K562 treated with DMSO at 1 percent for 24 hours (cell line): ENCODE results near the gene FXR1. TPM values are rescaled to one million over a fixed set of nuclear protein-coding genes. Genes with fewer than 3 reads are reported as not detected.

Experiments used
- total RNA-seq: library from RNA; unstranded; fragments of 300-600 nt; gene quantifications from 2 replicates; pipeline ENCODE4 v1.2.3, GENCODE V29; 2022; ENCODE audit warnings: low read depth; ENCODE audit not compliant: insufficient read depth

The FXR1 gene
- total RNA-seq: 78.0 and 81.3 TPM in 2 replicates

DNA sequence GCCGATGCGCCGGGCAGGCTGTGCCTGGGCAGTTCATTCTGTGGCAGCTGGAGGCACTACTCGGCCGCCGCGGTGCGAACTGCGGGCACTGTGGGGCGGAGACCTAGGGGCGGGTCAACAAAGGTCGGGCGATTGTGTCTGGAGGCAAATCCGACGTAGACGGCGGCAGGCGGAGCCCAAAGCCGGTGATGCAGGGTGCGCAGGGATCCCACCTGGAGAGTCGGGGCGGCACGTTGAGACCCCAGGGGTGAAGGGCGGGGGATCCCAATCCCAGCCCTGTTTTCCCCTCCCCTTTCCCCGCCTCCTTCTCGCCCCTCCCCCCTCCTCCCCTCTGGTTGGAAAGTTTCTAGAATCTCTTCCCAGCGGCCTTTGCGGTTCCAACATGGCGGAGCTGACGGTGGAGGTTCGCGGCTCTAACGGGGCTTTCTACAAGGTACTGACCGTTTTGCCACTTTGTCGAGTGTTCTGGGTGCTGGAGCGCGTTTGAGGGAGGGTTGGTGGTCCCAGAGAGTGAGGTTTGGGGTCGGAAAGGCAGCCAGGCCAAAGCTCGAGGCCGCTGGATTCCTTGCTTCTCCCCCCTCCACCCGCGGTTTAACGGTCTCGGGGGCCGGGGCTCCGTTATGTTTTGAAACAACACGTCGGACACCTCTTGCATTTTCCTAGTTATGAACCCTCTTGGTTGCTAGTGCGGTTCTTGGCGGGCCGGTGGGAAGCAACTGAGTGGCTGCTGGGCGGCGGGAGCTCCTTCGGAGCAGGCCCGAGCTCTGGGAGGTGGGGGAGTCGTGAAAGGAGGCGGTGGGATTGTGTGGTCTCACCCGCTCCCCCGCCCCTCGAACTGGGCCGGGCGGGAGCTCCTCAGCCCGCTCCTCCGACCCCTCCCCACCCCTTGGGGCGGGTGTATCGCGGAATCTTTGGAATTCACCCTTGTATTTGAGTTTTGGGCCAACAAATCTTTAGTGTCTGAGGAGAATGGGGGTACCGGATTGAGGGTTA lies at the start of gene FXR1:
TSS of gene FXR1 (plus strand) at position 367 of the 993 bp plus-strand sequence. CDS start at position 383, 16 bp downstream.

DNA sequence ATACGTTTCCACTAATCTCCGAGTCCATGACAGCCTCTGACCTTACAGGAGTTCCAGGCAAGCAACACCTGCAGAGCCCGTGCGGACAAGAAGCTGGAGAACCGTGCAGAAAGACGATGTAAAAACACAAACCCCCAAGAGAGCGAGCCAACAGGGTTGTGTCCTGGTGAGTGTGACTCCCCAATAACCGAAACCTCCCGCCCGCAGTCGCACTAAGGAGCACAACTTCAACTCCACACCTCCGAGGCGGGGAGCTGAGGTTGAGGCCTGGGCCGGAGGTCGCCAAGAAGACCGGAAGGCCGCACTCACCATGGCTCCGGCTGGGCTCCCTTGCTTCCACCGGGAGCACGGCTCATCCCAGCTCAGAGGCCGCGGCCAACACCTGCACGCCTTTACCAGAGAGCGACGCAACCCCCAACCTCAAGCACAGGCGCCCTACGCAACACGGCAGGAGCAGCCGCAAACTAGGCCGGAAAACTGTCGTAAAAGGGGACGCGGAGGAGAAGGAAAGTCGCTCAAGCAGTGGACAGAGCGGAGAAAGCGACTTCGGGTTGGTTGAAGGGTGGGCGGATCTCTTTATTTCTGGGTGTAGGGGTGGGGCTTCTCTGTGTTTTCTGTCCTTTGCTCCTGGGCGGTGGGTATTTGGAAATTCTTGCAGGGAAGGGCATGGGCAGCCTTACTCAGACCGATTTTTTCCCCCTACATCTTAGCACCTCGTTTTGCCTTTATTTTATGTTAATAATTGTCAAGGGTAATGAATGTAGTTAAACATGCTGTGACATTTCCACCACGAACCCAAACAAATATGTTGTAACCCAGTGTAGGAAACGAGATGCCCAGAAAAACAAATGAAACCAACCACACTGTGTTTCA lies 77.1 kb downstream of the FXR1 start, which contains the start of gene DNAJC19:
TSS of gene DNAJC19 (minus strand) at position 446 of the 873 bp plus-strand sequence. CDS start at position 312, 134 bp downstream.

Other genes starting within 250 kb of the FXR1 start
- not detected in 2 replicates for gene CCDC39, start 233.2 kb upstream of the FXR1 start, total RNA-seq
- gene DNAJC19, start 77.1 kb downstream of the FXR1 start, total RNA-seq: 33.2 and 38.2 TPM in 2 replicates